K562 (cell line): ENCODE results near the gene PROM2. TPM values are rescaled to one million over a fixed set of nuclear protein-coding genes. Genes with fewer than 3 reads are reported as not detected.
A peak's percentile ranks its signal among the peaks of the same experiment; 100 is the strongest.

Experiments
- ATAC-seq: fragments of 200-7000 bp; cut with Tn5 transposase; 3 replicates; pipeline ENCODE4 v1.9.1; 2020; ENCODE audit warnings: moderate library complexity
- BruUV-seq: library from RNA; stranded (reverse); fragments of 400-500 nt; replicated peaks from 2 replicates; lab custom pipeline; 2021; lab: Mats Ljungman, UMichigan
- CTCF ChIA-PET: fragments of 300-600 bp; formaldehyde crosslinking; extraction: SDS; loops from one replicate; lab custom pipeline; 2021; ENCODE audit warnings: low intra/inter-chr PET ratio; lab: Yijun Ruan, JAX
- POLR2A ChIA-PET: fragments of 300-600, 350-650 bp; sonication (Branson Sonifier 250); formaldehyde crosslinking; extraction: SDS; loops from one replicate; lab custom pipeline; 2021; ENCODE audit warnings: antibody characterized with exemption, inconsistent platforms; lab: Yijun Ruan, JAX
- DNase-seq, 4 experiments: peaks; one replicate each; pipeline versions ENCODE4 v3.0.0 to v3.0.0-alpha.2; 2011 to 2018; ENCODE audit warnings: low spot score in 3 of 4, mixed read lengths in 3 of 4; ENCODE audit errors: extremely low read depth in 1 of 4
- FAIRE-seq: peaks from 2 replicates; lab custom pipeline; 2011; peaks lifted over from hg19 to GRCh38; lab: Jason Lieb, UNC
- H2AFZ ChIP-seq: 2 replicates; pipeline ENCODE4 v1.6.0; 2011; ENCODE audit warnings: low read depth, low read length, control low read depth, inconsistent platforms
- H3K27ac ChIP-seq: fragments of 200-600 bp; 3 replicates; pipeline ENCODE4 v1.8.0; 2011; ENCODE audit warnings: low read depth, mild to moderate bottlenecking, control low read depth, inconsistent platforms, low read length, moderate library complexity, mixed read lengths; ENCODE audit errors: extremely low read depth
- H3K27me3 ChIP-seq, 2 experiments: fragments of 300-600 bp in 1 of 2; 2 replicates in 1 of 2; 3 replicates in 1 of 2; pipeline versions ENCODE4 v1.6.0 to v1.8.0; 2011; ENCODE audit warnings: inconsistent platforms in 2 of 2, low read length in 2 of 2, mild to moderate bottlenecking in 1 of 2, mixed read lengths in 1 of 2, moderate library complexity in 1 of 2; ENCODE audit not compliant: control insufficient read depth in 2 of 2, insufficient read depth in 2 of 2
- H3K36me3 ChIP-seq: fragments of 300-600 bp; 3 replicates; pipeline ENCODE4 v1.8.0; 2011; ENCODE audit warnings: mild to moderate bottlenecking, low read length, inconsistent platforms; ENCODE audit not compliant: control insufficient read depth, insufficient read depth
- H3K4me1 ChIP-seq, 2 experiments: fragments of 200-600 bp in 1 of 2; replicated peaks in 1 of 2; 2 replicates in 1 of 2; 3 replicates in 1 of 2; pipeline versions ENCODE4 v1.5.1 to v1.8.0; 2011; ENCODE audit warnings: inconsistent platforms in 2 of 2, low read length in 2 of 2, mild to moderate bottlenecking in 1 of 2, mixed read lengths in 1 of 2, moderate library complexity in 1 of 2; ENCODE audit not compliant: control insufficient read depth in 2 of 2, insufficient read depth in 2 of 2
- H3K4me2 ChIP-seq: 2 replicates; pipeline ENCODE4 v1.6.1; 2011; ENCODE audit warnings: low read length, control low read depth, inconsistent platforms, mixed read lengths; ENCODE audit not compliant: insufficient read depth
- H3K4me3 ChIP-seq: fragments of 200-600 bp; sonication (generic), shearing (Covaris generic); 2 replicates; pipeline ENCODE4 v1.5.1; 2016; ENCODE audit warnings: control low read depth, inconsistent platforms
- H3K79me2 ChIP-seq: fragments of 200-600 bp; 3 replicates; pipeline ENCODE4 v1.8.0; 2011; ENCODE audit warnings: low read length, inconsistent platforms; ENCODE audit not compliant: control insufficient read depth, insufficient read depth
- H3K9ac ChIP-seq, 2 experiments: 2 replicates each; pipeline versions ENCODE4 v1.6.0 to v1.6.1; 2011; ENCODE audit warnings: low read depth in 2 of 2, low read length in 2 of 2, control low read depth in 1 of 2, inconsistent platforms in 1 of 2, mild to moderate bottlenecking in 1 of 2, mixed read lengths in 1 of 2; ENCODE audit not compliant: insufficient read depth in 1 of 2
- H3K9me1 ChIP-seq: one replicate; pipeline ENCODE4 v1.6.0; 2011; ENCODE audit warnings: inconsistent platforms, mild to moderate bottlenecking, low read length, moderate library complexity; ENCODE audit not compliant: control insufficient read depth, insufficient read depth
- H3K9me3 ChIP-seq: replicated peaks from 2 replicates; pipeline ENCODE4 v1.5.1; 2011; ENCODE audit warnings: low read depth, low read length, inconsistent platforms; ENCODE audit not compliant: control insufficient read depth, insufficient read depth
- H4K20me1 ChIP-seq: replicated peaks from 2 replicates; pipeline ENCODE4 v1.6.1; 2011; ENCODE audit warnings: low read length, inconsistent platforms, mixed read lengths; ENCODE audit not compliant: control insufficient read depth, insufficient read depth
- ETS2 ChIP-seq: IDR thresholded peaks from 2 replicates; pipeline ENCODE4 v1.6.1; 2016; ENCODE audit warnings: borderline replicate concordance, missing genetic modification characterization, mild to moderate bottlenecking, moderate library complexity, missing compliant biosample characterization; ENCODE audit not compliant: poor library complexity, severe bottlenecking
- ILF3 ChIP-seq: fragments of 450-650 bp; IDR thresholded peaks from 2 replicates; pipeline ENCODE4 v1.6.1; 2018; ENCODE audit warnings: antibody characterized with exemption, mild to moderate bottlenecking, moderate library complexity, borderline replicate concordance
- NFIC ChIP-seq: fragments of 450-650 bp; IDR thresholded peaks from 2 replicates; pipeline ENCODE4 v1.6.1; 2017; ENCODE audit warnings: mild to moderate bottlenecking, inconsistent platforms
- SAFB ChIP-seq: fragments of 200-400 bp; formaldehyde crosslinking; IDR thresholded peaks from 2 replicates; pipeline ENCODE4 v1.6.1; 2017; ENCODE audit warnings: low read depth, low read length, borderline replicate concordance
- SLC30A9 ChIP-seq: fragments of 250-450 bp; sonication (Bioruptor Pico); IDR thresholded peaks from 2 replicates; pipeline ENCODE4 v1.8.0; 2022; ENCODE audit warnings: mild to moderate bottlenecking, moderate library complexity
- SREBF1 ChIP-seq: fragments of 150-350 bp; IDR thresholded peaks from 2 replicates; pipeline ENCODE4 v1.6.1; 2014; ENCODE audit warnings: antibody characterized with exemption, low read depth, low read length, borderline replicate concordance
- ZFP1 ChIP-seq: fragments of 450-650 bp; formaldehyde crosslinking; IDR thresholded peaks from 2 replicates; pipeline ENCODE4 v1.4.0; 2020; ENCODE audit warnings: mild to moderate bottlenecking, mixed read lengths
- ZNF57 ChIP-seq: fragments of 450-650 bp; formaldehyde crosslinking; IDR thresholded peaks from 2 replicates; pipeline ENCODE4 v1.4.0; 2020; ENCODE audit warnings: mild to moderate bottlenecking, moderate library complexity
- ZNF740 ChIP-seq, 3 experiments: fragments of 200-800 bp in 1 of 3; sonication (Bioruptor generic) in 1 of 3; sonication (generic) in 1 of 3; formaldehyde crosslinking in 1 of 3; IDR thresholded peaks; 2 replicates each; pipeline versions ENCODE4 v1.6.1 to v1.8.0; 2016 to 2022; ENCODE audit warnings: mild to moderate bottlenecking in 2 of 3, missing compliant biosample characterization in 2 of 3, missing genetic modification characterization in 2 of 3, missing genetic modification reagents in 1 of 3
- WGBS: fragments of 100-300 bp; shearing (Covaris generic); methylation state at CpG from one replicate; pipeline ENCODE4 v1.1.6; 2016; ENCODE audit warnings: low coverage, mixed read lengths; ENCODE audit not compliant: insufficient coverage; ENCODE audit errors: missing lambda C conversion rate; 5-methylcytosine and 5-hydroxymethylcytosine counted together
- in situ Hi-C: fragments of 300-500 bp; cut with MboI; formaldehyde crosslinking; loops from 4 replicates; pipeline ENCODE4 v1.15.0; 2018; ENCODE audit warnings: inconsistent platforms, mixed read lengths
- intact Hi-C: fragments of 100-400 bp; cut with micrococcal nuclease; formaldehyde crosslinking; loops from 2 replicates; pipeline ENCODE4 v1.14.2; 2022
- polyA plus RNA-seq, 8 experiments: library from polyadenylated mRNA; depleted of rRNA in 4 of 8; stranded (reverse) in 5 of 8; unstranded in 3 of 8; fragments of >200 nt; fragmentation: Nextera tagmentation in 2 of 8; fragmentation: Illumina TruSeq in 1 of 8; extraction: Ambion mirVana in 2 of 8; extraction: Trizol in 1 of 8; gene quantifications; 2 replicates each; pipeline versions ENCODE4 v1.2.1 to v1.2.3, GENCODE V29; 2011 to 2014; ENCODE audit warnings: inconsistent platforms in 1 of 8, missing spikeins in 1 of 8
- total RNA-seq, 7 experiments: library from RNA; depleted of rRNA in 6 of 7; stranded (reverse); fragments of >200 nt in 6 of 7; fragmentation: Illumina TruSeq in 2 of 7; extraction: Trizol in 2 of 7; gene quantifications; 2 replicates each; pipeline versions ENCODE4 v1.2.1 to v1.2.3, GENCODE V29; 2011 to 2021; ENCODE audit warnings: low replicate concordance in 1 of 7
- TF ChIP-seq, protein P1 (sequence below): sonication (generic); formaldehyde crosslinking; IDR thresholded peaks from 2 replicates; pipeline ENCODE4 v1.8.0; 2022; ENCODE audit warnings: missing genetic modification reagents, mild to moderate bottlenecking, borderline replicate concordance
- TF ChIP-seq, protein P2 (sequence below): sonication (generic); formaldehyde crosslinking; IDR thresholded peaks from 2 replicates; pipeline ENCODE4 v1.8.1; 2023; ENCODE audit warnings: mild to moderate bottlenecking, missing genetic modification reagents, moderate library complexity
- TF ChIP-seq, protein P3 (sequence below): fragments of 450-650 bp; formaldehyde crosslinking; conservative IDR thresholded peaks from 2 replicates; pipeline ENCODE4 v1.4.0; 2022; ENCODE audit warnings: mild to moderate bottlenecking, missing genetic modification characterization

The PROM2 gene
- total and polyA plus RNA-seq, 9 of the 15 experiments (the other 6 are each of a cell fraction or from before 2014, with no cell fraction given) = not detected

DNA sequence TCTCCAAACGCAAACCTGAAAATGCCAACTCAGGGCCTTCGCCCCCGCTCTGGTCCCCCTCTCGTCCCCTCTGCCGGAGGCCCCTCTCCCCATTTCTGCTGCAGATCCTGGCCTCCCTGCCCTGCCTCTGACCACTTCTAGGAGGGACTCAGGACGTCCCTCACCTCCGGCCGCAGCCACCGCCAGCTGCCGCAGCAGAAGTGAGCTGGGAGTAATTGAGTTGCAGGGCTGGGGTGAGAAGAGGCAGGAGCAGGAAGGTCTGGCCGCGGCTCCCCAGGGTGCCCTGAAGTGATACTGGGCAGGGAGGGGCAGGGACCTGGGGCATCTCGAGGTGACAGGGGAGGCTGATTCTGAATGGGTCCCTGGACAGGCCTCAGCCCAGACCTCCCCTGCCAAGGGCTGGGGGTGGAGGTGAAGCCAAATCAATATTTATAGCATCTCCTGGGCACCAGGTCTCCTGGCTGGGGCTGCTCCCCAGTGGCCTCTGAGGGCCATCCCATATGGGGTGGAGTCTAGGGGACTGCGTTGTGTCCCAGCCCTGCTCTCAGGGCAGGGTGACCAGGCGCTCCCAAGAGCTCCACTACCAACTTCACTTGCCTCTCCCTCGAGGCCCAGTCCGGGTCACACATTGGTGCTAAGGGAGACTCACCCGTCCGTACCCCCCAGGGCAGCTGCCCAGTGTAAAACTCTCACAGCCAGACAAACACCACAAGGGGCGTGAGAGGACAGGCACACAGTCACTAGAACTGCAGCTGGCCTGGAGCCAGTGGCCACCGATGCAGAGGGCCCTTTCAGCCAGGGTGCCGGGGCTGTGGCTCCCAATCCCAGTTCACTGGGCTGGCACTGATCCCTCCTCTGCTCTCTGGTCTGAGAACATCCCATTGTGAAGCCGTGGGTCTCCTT, 55.9 kb downstream of the PROM2 start (continued):
- no peak for TF ChIP-seq SLC30A9 (CRISPR knock-in tag)
- TF ChIP-seq ZNF740 (CRISPR knock-in tag; IDR thresholded peaks at IDR 0.05) = no peak
- no peak for TF ChIP-seq ZNF740 (tag; IDR thresholded peaks at IDR 0.05)
- no peak for TF ChIP-seq SAFB
- TF ChIP-seq ILF3 = no peak
- TF ChIP-seq ZNF57 (CRISPR knock-in tag) = no peak
- peak; percentile 64 for TF ChIP-seq NFIC

- H3K79me2 ChIP-seq = no peaks in the 10 kb centered on the region
- H3K36me3 ChIP-seq = no peaks in the 10 kb centered on the region
- 0 out of 2 replicates have a peak, but pooled peaks cover 4% of the 10 kb centered on the region for H4K20me1 ChIP-seq
- ChIA-PET POLR2A (no interaction called here), CTCF (no interaction called here)
- H3K4me2 ChIP-seq = no peak overlapping the region
- H3K4me3 ChIP-seq = no peak overlapping the region
- no peaks in the 10 kb centered on the region; the same call in 1 of the 2 replicates for H3K9me3 ChIP-seq
- H3K27ac ChIP-seq = no peak overlapping the region
- intact Hi-C loops (no loop called here), in situ Hi-C loops (no loop called here)
- 0% methylated on average over 11 of the region's 11 CpGs for WGBS
- peaks cover 1 to 71% of the 10 kb centered on the region in 2 experiments; a peak in 4 of 5 replicates for H3K27me3 ChIP-seq
- H2AFZ ChIP-seq = no peak overlapping the region
- DNase-seq (no peak), ATAC-seq (no peak), FAIRE-seq (no peak)
- no peak overlapping the region for H3K9ac ChIP-seq
- BruUV-seq = no TSS peak
- H3K9me1 ChIP-seq = peaks cover 1% of the 10 kb centered on the region
- H3K4me1 ChIP-seq = peaks cover 0 to 3% of the 10 kb centered on the region in 2 experiments; a peak in 1 of 5 replicates
- TF ChIP-seq ZFP1 (CRISPR knock-in tag) = no peak
- TF ChIP-seq, protein P1, sequence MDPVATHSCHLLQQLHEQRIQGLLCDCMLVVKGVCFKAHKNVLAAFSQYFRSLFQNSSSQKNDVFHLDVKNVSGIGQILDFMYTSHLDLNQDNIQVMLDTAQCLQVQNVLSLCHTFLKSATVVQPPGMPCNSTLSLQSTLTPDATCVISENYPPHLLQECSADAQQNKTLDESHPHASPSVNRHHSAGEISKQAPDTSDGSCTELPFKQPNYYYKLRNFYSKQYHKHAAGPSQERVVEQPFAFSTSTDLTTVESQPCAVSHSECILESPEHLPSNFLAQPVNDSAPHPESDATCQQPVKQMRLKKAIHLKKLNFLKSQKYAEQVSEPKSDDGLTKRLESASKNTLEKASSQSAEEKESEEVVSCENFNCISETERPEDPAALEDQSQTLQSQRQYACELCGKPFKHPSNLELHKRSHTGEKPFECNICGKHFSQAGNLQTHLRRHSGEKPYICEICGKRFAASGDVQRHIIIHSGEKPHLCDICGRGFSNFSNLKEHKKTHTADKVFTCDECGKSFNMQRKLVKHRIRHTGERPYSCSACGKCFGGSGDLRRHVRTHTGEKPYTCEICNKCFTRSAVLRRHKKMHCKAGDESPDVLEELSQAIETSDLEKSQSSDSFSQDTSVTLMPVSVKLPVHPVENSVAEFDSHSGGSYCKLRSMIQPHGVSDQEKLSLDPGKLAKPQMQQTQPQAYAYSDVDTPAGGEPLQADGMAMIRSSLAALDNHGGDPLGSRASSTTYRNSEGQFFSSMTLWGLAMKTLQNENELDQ (CRISPR knock-in tag) = no peak
- TF ChIP-seq SREBF1 = no peak
- TF ChIP-seq, protein P2, sequence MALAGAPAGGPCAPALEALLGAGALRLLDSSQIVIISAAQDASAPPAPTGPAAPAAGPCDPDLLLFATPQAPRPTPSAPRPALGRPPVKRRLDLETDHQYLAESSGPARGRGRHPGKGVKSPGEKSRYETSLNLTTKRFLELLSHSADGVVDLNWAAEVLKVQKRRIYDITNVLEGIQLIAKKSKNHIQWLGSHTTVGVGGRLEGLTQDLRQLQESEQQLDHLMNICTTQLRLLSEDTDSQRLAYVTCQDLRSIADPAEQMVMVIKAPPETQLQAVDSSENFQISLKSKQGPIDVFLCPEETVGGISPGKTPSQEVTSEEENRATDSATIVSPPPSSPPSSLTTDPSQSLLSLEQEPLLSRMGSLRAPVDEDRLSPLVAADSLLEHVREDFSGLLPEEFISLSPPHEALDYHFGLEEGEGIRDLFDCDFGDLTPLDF = no peak
- TF ChIP-seq ETS2 = no peak
- TF ChIP-seq, protein P3, sequence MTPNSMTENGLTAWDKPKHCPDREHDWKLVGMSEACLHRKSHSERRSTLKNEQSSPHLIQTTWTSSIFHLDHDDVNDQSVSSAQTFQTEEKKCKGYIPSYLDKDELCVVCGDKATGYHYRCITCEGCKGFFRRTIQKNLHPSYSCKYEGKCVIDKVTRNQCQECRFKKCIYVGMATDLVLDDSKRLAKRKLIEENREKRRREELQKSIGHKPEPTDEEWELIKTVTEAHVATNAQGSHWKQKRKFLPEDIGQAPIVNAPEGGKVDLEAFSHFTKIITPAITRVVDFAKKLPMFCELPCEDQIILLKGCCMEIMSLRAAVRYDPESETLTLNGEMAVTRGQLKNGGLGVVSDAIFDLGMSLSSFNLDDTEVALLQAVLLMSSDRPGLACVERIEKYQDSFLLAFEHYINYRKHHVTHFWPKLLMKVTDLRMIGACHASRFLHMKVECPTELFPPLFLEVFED = no peak
These were observed 56.6 kb downstream of the PROM2 start for GRCh38 chr2:95330794-95331338.
